ENCODE results near the gene BARD1. TPM values are rescaled to one million over a fixed set of nuclear protein-coding genes. Genes with fewer than 3 reads are reported as not detected.

Gene BARD1
- total RNA-seq (10 to 100 TPM; 13.5 to 14.4 TPM), polyA plus RNA-seq (ENCODE audit: insufficient read length in 6 of 6) (10 to 100 TPM; 11.3 to 20.5 (median 14.3) TPM)
- long read RNA-seq, donor 1, full-length matches to known transcripts = 2 of 2 reads
- long read RNA-seq, donor 1, partial matches to known transcripts = 0 of 2 reads
- long read RNA-seq, donor 1, other reads (novel, unspliced or antisense) = 0 of 2 reads
- long read RNA-seq, donor 2, full-length matches to known transcripts = 1 of 9 reads
- long read RNA-seq, donor 2, partial matches to known transcripts = 8 of 9 reads
- long read RNA-seq, donor 2, other reads (novel, unspliced or antisense) = 0 of 9 reads
- long read RNA-seq, donor 3, full-length matches to known transcripts = 2 of 2 reads
- long read RNA-seq, donor 3, partial matches to known transcripts = 0 of 2 reads
- long read RNA-seq, donor 3, other reads (novel, unspliced or antisense) = 0 of 2 reads
- long read RNA-seq, donor 4, full-length matches to known transcripts = 3 of 7 reads
- long read RNA-seq, donor 4, partial matches to known transcripts = 4 of 7 reads
- long read RNA-seq, donor 4, other reads (novel, unspliced or antisense) = 0 of 7 reads
- long read RNA-seq, donor 5, full-length matches to known transcripts = 2 of 7 reads
- long read RNA-seq, donor 5, partial matches to known transcripts = 5 of 7 reads
- long read RNA-seq, donor 5, other reads (novel, unspliced or antisense) = 0 of 7 reads
- long read RNA-seq, donor 6, full-length matches to known transcripts = 2 of 2 reads
- long read RNA-seq, donor 6, partial matches to known transcripts = 0 of 2 reads
- long read RNA-seq, donor 6, other reads (novel, unspliced or antisense) = 0 of 2 reads
- long read RNA-seq, donor 7 = 0 reads
- long read RNA-seq, donor 8 = 0 reads
- long read RNA-seq, donor 9 = 0 reads
- long read RNA-seq, donor 10, partial matches to known transcripts = 1 of 1 reads
- long read RNA-seq, donor 10, other reads (novel, unspliced or antisense) = 0 of 1 reads
- long read RNA-seq, donor 11, full-length matches to known transcripts = 2 of 2 reads
- long read RNA-seq, donor 11, partial matches to known transcripts = 0 of 2 reads
- long read RNA-seq, donor 11, other reads (novel, unspliced or antisense) = 0 of 2 reads
- long read RNA-seq, donor 12, partial matches to known transcripts = 0 of 1 reads
- long read RNA-seq, donor 12, other reads (novel, unspliced or antisense) = 0 of 1 reads

DNA sequence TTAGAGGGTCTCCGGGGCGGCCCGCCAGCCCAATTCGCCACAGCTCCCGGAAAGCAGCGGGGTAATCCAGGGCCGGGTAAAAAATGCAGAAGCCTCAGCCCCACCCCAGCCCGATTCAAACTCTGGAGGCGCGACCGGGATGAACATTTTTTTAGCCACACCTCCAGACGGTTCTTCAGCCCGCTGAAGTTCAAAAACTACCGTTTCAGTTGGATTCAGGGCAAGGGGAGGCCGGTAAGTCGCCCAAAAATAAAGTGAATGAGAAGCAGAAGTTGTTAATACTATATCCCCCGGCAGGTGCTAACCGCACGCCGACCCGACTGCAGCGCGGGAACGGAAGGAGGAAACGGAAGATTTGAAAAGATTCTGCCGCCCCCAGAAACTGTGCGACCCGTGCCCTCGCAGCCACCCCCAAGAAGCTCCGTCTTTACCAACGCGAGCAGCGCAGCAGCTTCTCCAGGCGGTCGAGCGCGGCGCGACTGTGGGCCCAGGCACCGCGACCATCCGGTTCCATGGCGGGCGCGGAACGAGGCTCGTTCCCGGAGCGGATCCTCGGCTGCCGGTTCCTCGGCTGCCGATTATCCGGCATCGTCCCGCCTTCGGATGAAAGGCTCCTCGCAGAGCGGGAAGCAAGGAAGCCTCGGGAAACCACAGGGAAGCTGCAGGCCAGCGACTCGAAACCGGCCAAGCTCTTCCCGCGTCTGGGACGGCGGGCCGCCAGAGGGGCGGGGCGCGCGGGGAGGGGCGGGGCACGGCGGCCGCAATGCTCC lies at the start of gene BARD1:
Gene BARD1, minus strand, starts transcription at position 703 of the 770 bp plus-strand sequence. Its CDS starts 114 bp downstream, at position 589.
- H3K9me3 ChIP-seq = no peaks in the 10 kb centered on the region
- H3K27ac ChIP-seq = peak within 1 kb of the TSS; percentile 84 to 93
- no peaks in the 10 kb centered on the region for H3K36me3 ChIP-seq
- H3K27me3 ChIP-seq = no peaks in the 10 kb centered on the region
- TF ChIP-seq CTCF (IDR thresholded peaks at IDR 0.05) = no peak
- intact Hi-C loops (cut with DNase I) = no loop called here
- peak within 1 kb of the TSS; percentile 82 to 99 for H3K4me3 ChIP-seq
- DNase-seq (peak; percentile 51 to 84 (median 68)), ATAC-seq (peak; percentile 62)
- peaks cover 0 to 22% of the 10 kb centered on the region in 2 donors for H3K4me1 ChIP-seq

DNA sequence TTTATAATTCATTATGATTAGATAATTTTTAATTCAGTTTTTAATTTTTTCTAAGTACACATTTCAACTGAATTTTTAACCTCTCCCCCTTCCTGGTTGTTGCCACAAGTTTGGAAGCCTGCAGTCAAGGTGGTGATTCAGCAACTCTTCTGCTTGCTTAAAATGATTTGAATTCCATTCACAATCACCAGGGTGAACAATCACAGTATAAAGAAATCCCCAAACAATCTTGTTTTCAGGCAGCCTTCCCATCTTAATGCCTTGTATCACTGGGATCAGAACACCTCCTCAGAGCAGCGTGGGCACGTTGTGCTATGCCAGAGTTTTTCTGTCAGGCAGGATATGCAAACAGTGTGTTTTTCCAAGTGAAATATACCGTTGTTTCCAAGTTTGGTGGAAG lies 46.7 kb upstream of the BARD1 start:
- intact Hi-C loops (cut with DNase I) = no loop called here
- no peak for DNase-seq
- H3K36me3 ChIP-seq = no peaks in the 10 kb centered on the region
- ATAC-seq = no peak
- no peak overlapping the region for H3K4me3 ChIP-seq
- TF ChIP-seq CTCF (IDR thresholded peaks at IDR 0.05) = no peak
- no peaks in the 10 kb centered on the region for H3K9me3 ChIP-seq
- H3K4me1 ChIP-seq = no peaks in the 10 kb centered on the region
- H3K27me3 ChIP-seq = no peaks in the 10 kb centered on the region
- no peak overlapping the region for H3K27ac ChIP-seq

GRCh38 chr2:214853906-214854305 lies 44.4 kb upstream of the BARD1 start:
- Histone ChIP-seq H3K9me3 (no peaks in the 10 kb centered on the region), H3K27me3 (no peaks in the 10 kb centered on the region), H3K36me3 (no peaks in the 10 kb centered on the region), H3K4me3 (no peak overlapping the region), H3K4me1 (no peaks in the 10 kb centered on the region), H3K27ac (no peak overlapping the region)
- no peak for DNase-seq
- intact Hi-C loops (cut with DNase I) = no loop called here
- no peak for ATAC-seq
- no peak for TF ChIP-seq CTCF (IDR thresholded peaks at IDR 0.05)

GRCh38 chr2:214843823-214844222 lies 34.3 kb upstream of the BARD1 start:
- no peak overlapping the region for H3K27ac ChIP-seq
- H3K4me1 ChIP-seq = no peaks in the 10 kb centered on the region
- TF ChIP-seq CTCF (IDR thresholded peaks at IDR 0.05) = no peak

More at GRCh38 chr2:214843823-214844222, 34.3 kb upstream of the BARD1 start:
- ATAC-seq (no peak), DNase-seq (no peak)
- intact Hi-C loops (cut with DNase I) = no loop called here
- H3K9me3 ChIP-seq = peaks cover 0 to 11% of the 10 kb centered on the region in 2 donors
- no peak overlapping the region for H3K4me3 ChIP-seq
- H3K36me3 ChIP-seq = no peaks in the 10 kb centered on the region
- no peaks in the 10 kb centered on the region for H3K27me3 ChIP-seq

Data from left lung (tissue), 14 donors.